ENCODE data around the gene CDH2. TPM values are rescaled to one million over a fixed set of nuclear protein-coding genes. Genes with fewer than 3 reads are reported as not detected.

The CDH2 gene
- total RNA-seq, 1 experiment from 2014 or later = 36.2 TPM

GRCh38 chr18:27921392-27921791 lies 255.5 kb downstream of the CDH2 start:
- Mint-ChIP-seq H3K27me3 (ENCODE audit: low read depth) (no peaks in the 10 kb centered on the region), H3K9me3 (no peaks in the 10 kb centered on the region), H3K36me3 (ENCODE audit: insufficient read depth in 1 of 3, low read depth in 3 of 3) (no peaks in the 10 kb centered on the region), H3K27ac (no peak overlapping the region; a peak in 1 of 7 replicates), H3K4me3 (no peak overlapping the region), H3K4me1 (peaks cover 15 to 17% of the 10 kb centered on the region in 2 experiments)
- H3K79me1 ChIP-seq (ENCODE audit: insufficient read depth, low read depth, low read length, poor library complexity, severe bottlenecking) = no peaks in the 10 kb centered on the region
- H2AK5ac ChIP-seq (ENCODE audit: insufficient read length, low read length) = no peak overlapping the region
- H2BK15ac ChIP-seq (ENCODE audit: low read depth, low read length) = no peak overlapping the region
- TF ChIP-seq CTCF (conservative IDR thresholded peaks at IDR 0.05) = no peak
- no peak overlapping the region for H4K91ac ChIP-seq (ENCODE audit: insufficient read length, low read depth, low read length)
- no peak overlapping the region for H3K56ac ChIP-seq (ENCODE audit: insufficient read length, low read depth, low read length)
- H3K14ac ChIP-seq (ENCODE audit: insufficient read depth, low read length) = no peak overlapping the region
- H3K23me2 ChIP-seq (ENCODE audit: insufficient read length, low read depth, low read length, poor library complexity, severe bottlenecking) = no peaks in the 10 kb centered on the region
- no peak overlapping the region for H3K27ac ChIP-seq (ENCODE audit: insufficient read length, low read depth, low read length)
- WGBS (ENCODE audit: extremely low coverage, insufficient read length, low lambda C conversion rate) = no CpG with 5 or more reads among the region's 8 CpGs
- no peak overlapping the region for H3K18ac ChIP-seq (ENCODE audit: insufficient read length, low read depth, low read length)
- peak; percentile 26 for DNase-seq
- H2BK20ac ChIP-seq (ENCODE audit: low read depth, low read length, poor library complexity, severe bottlenecking) = no peak overlapping the region
- no peaks in the 10 kb centered on the region for H4K20me1 ChIP-seq (ENCODE audit: control insufficient read depth, insufficient read depth, insufficient read length)
- H2BK12ac ChIP-seq (ENCODE audit: insufficient read length, low read depth, low read length) = no peak overlapping the region
- no peak overlapping the region for H3K4ac ChIP-seq (ENCODE audit: low read depth, low read length)
- H3T11ph ChIP-seq (ENCODE audit: low read length) = no peak overlapping the region
- H3K9ac ChIP-seq (ENCODE audit: extremely low read depth, insufficient read length, low read length) = no peak overlapping the region
- H3K23ac ChIP-seq (ENCODE audit: insufficient read length, low read depth, low read length) = no peak overlapping the region
- no peak overlapping the region for H2BK120ac ChIP-seq (ENCODE audit: low read depth, low read length, poor library complexity, severe bottlenecking)
- H3K4me2 ChIP-seq (ENCODE audit: insufficient read depth, insufficient read length, low read length) = no peak overlapping the region
- H2AFZ ChIP-seq (ENCODE audit: low read length) = no peak overlapping the region
- H4K5ac ChIP-seq (ENCODE audit: insufficient read length, low read depth, low read length) = no peak overlapping the region
- no peaks in the 10 kb centered on the region for H3K9me3 ChIP-seq (ENCODE audit: control insufficient read depth, low read depth, low read length)
- no peaks in the 10 kb centered on the region for H3K4me1 ChIP-seq (ENCODE audit: insufficient read depth, low read length)
- H4K8ac ChIP-seq (replicated peaks; ENCODE audit: insufficient read length, low read depth, low read length) = no peak overlapping the region
- no peaks in the 10 kb centered on the region for H3K27me3 ChIP-seq (ENCODE audit: insufficient read depth, low read length)
- no peak overlapping the region for H2BK5ac ChIP-seq (ENCODE audit: insufficient read length, low read length)
- no peaks in the 10 kb centered on the region for H3K79me2 ChIP-seq (ENCODE audit: insufficient read depth, low read length)
